HCT116 (cell line): ENCODE measurements around the gene ARSG. TPM values are rescaled to one million over a fixed set of nuclear protein-coding genes. Genes with fewer than 3 reads are reported as not detected.
A peak's percentile ranks its signal among the peaks of the same experiment; 100 is the strongest.

Experiments
- ATAC-seq: fragments of 200-7000 bp; cut with Tn5 transposase; 2 replicates; pipeline ENCODE4 v1.9.1; 2020; ENCODE audit warnings: mild to moderate bottlenecking, moderate library complexity
- BruUV-seq: library from RNA; stranded (reverse); fragments of 400-500 nt; replicated peaks from 2 replicates; lab custom pipeline; 2021; lab: Mats Ljungman, UMichigan
- CTCF ChIA-PET: fragments of 300-600 bp; sonication (Branson Sonifier 250); formaldehyde crosslinking; loops from one replicate; lab custom pipeline; 2021; ENCODE audit warnings: antibody characterized with exemption; lab: Charles Lee
- POLR2A ChIA-PET: fragments of 300-600, 350-600 bp; sonication (Branson Sonifier 250); formaldehyde crosslinking; loops from one replicate; lab custom pipeline; 2021; ENCODE audit warnings: antibody characterized with exemption; lab: Charles Lee
- RAD21 ChIA-PET, 2 experiments: fragments of 300-600 bp; sonication (Branson Sonifier 250); formaldehyde crosslinking; loops; one replicate each; lab custom pipeline; 2023; ENCODE audit warnings: low total read pairs in 2 of 2; ENCODE audit not compliant: uncharacterized antibody in 2 of 2, unreplicated experiment in 2 of 2, low non-redundant PET in 1 of 2; lab: Charles Lee
- DNase-seq: peaks from one replicate; pipeline ENCODE4 v3.0.0-alpha.2; 2010; ENCODE audit warnings: low read depth, low spot score
- H2AFZ ChIP-seq: fragments of 200-600 bp; shearing (Covaris generic), sonication (generic); 2 replicates; pipeline ENCODE4 v1.6.1; 2017; ENCODE audit warnings: low read depth, mixed run types, mixed read lengths, antibody characterized with exemption, low read length; ENCODE audit not compliant: poor library complexity, severe bottlenecking
- H3K27ac ChIP-seq: 2 replicates; pipeline ENCODE4 v1.5.1; 2012; ENCODE audit warnings: low read depth, low read length
- H3K27me3 ChIP-seq: fragments of 200-600 bp; sonication (generic); 2 replicates; pipeline ENCODE4 v1.6.1; 2016; ENCODE audit warnings: mixed run types, low read length, mixed read lengths; ENCODE audit not compliant: insufficient read depth
- H3K36me3 ChIP-seq, 2 experiments: fragments of 200-500 bp in 1 of 2; fragments of 200-600 bp in 1 of 2; sonication (Bioruptor generic) in 1 of 2; sonication (generic) in 1 of 2; 2 replicates each; pipeline versions ENCODE4 v1.5.1 to v1.6.1; 2014 to 2016; ENCODE audit warnings: low read length in 2 of 2, inconsistent platforms in 1 of 2, mixed read lengths in 1 of 2, mixed run types in 1 of 2; ENCODE audit not compliant: insufficient read depth in 2 of 2, control insufficient read depth in 1 of 2
- H3K4me1 ChIP-seq, 2 experiments: fragments of 200-600 bp in 1 of 2; sonication (generic) in 1 of 2; 2 replicates each; pipeline versions ENCODE4 v1.5.1 to v1.6.1; 2012 to 2017; ENCODE audit warnings: low read length in 2 of 2, inconsistent platforms in 1 of 2, mild to moderate bottlenecking in 1 of 2, mixed read lengths in 1 of 2, mixed run types in 1 of 2, moderate library complexity in 1 of 2; ENCODE audit not compliant: insufficient read depth in 2 of 2, control insufficient read depth in 1 of 2
- H3K4me2 ChIP-seq: fragments of 200-600 bp; sonication (generic); 2 replicates; pipeline ENCODE4 v1.6.1; 2017; ENCODE audit warnings: mixed run types, low read length, mixed read lengths
- H3K4me3 ChIP-seq, 2 experiments: fragments of 200-600 bp in 1 of 2; sonication (generic) in 1 of 2; replicated peaks in 1 of 2; 2 replicates each; pipeline ENCODE4 v1.5.1; 2011 to 2016; ENCODE audit warnings: low read length in 2 of 2, control low read depth in 1 of 2, low read depth in 1 of 2, mild to moderate bottlenecking in 1 of 2, mixed read lengths in 1 of 2, mixed run types in 1 of 2
- H3K79me2 ChIP-seq: fragments of 200-600 bp; sonication (generic); 2 replicates; pipeline ENCODE4 v1.6.1; 2017; ENCODE audit warnings: mild to moderate bottlenecking, mixed run types, low read length, moderate library complexity, mixed read lengths; ENCODE audit not compliant: insufficient read depth
- H3K9ac ChIP-seq: fragments of 200-600 bp; sonication (generic); 2 replicates; pipeline ENCODE4 v1.6.1; 2016; ENCODE audit warnings: low read length, mixed read lengths
- H3K9me2 ChIP-seq: fragments of 200-600 bp; sonication (generic), shearing (Covaris generic); 2 replicates; pipeline ENCODE4 v1.6.1; 2017; ENCODE audit warnings: mixed run types, mild to moderate bottlenecking, moderate library complexity; ENCODE audit not compliant: insufficient read depth
- H3K9me3 ChIP-seq, 2 experiments: fragments of 200-500 bp in 1 of 2; fragments of 200-600 bp in 1 of 2; sonication (Bioruptor generic) in 1 of 2; sonication (generic) in 1 of 2; 2 replicates each; pipeline ENCODE4 v1.6.1; 2014 to 2017; ENCODE audit warnings: low read length in 2 of 2, mixed read lengths in 2 of 2, inconsistent platforms in 1 of 2, low read depth in 1 of 2, mild to moderate bottlenecking in 1 of 2, mixed run types in 1 of 2, moderate library complexity in 1 of 2; ENCODE audit not compliant: control insufficient read depth in 1 of 2, insufficient read depth in 1 of 2
- H4K20me1 ChIP-seq: fragments of 200-600 bp; sonication (generic), shearing (Covaris generic); 2 replicates; pipeline ENCODE4 v1.6.1; 2017; ENCODE audit warnings: mixed run types, mild to moderate bottlenecking, moderate library complexity; ENCODE audit not compliant: insufficient read depth
- CBX3 ChIP-seq: IDR thresholded peaks from 2 replicates; pipeline ENCODE4 v1.6.1; 2012; ENCODE audit warnings: low read depth
- CEBPB ChIP-seq: IDR thresholded peaks from 2 replicates; pipeline ENCODE4 v1.6.1; 2012; ENCODE audit warnings: low read depth
- EGR1 ChIP-seq: IDR thresholded peaks from 2 replicates; pipeline ENCODE4 v1.6.1; 2012; ENCODE audit warnings: low read depth
- ELF1 ChIP-seq: IDR thresholded peaks from 2 replicates; pipeline ENCODE4 v1.6.1; 2012; ENCODE audit warnings: low read depth, borderline replicate concordance
- EZH2 ChIP-seq: fragments of 200-600 bp; sonication (generic); IDR thresholded peaks from 2 replicates; pipeline ENCODE4 v1.6.1; 2017; ENCODE audit warnings: antibody characterized with exemption, mixed run types
- FOSL1 ChIP-seq: IDR thresholded peaks from 2 replicates; pipeline ENCODE4 v1.6.1; 2012; ENCODE audit warnings: low read depth
- JUND ChIP-seq: IDR thresholded peaks from 2 replicates; pipeline ENCODE4 v1.6.1; 2012
- MAX ChIP-seq: IDR thresholded peaks from 2 replicates; pipeline ENCODE4 v1.6.1; 2012
- POLR2A ChIP-seq: IDR thresholded peaks from 2 replicates; pipeline ENCODE4 v1.7.0; 2011; ENCODE audit warnings: borderline replicate concordance; ENCODE audit not compliant: insufficient read depth, insufficient read length; ENCODE audit errors: extremely low read depth
- POLR2AphosphoS5 ChIP-seq: IDR thresholded peaks from 2 replicates; pipeline ENCODE4 v1.6.1; 2011; ENCODE audit warnings: mild to moderate bottlenecking, low read depth, low read length, moderate library complexity
- RAD21 ChIP-seq: IDR thresholded peaks from 2 replicates; pipeline ENCODE4 v1.6.1; 2012; ENCODE audit warnings: low read depth, mild to moderate bottlenecking
- REST ChIP-seq: IDR thresholded peaks from 2 replicates; pipeline ENCODE4 v1.6.1; 2012; ENCODE audit warnings: low read depth
- SIN3A ChIP-seq: IDR thresholded peaks from 2 replicates; pipeline ENCODE4 v1.6.1; 2012; ENCODE audit warnings: low read depth
- SP1 ChIP-seq: IDR thresholded peaks from 2 replicates; pipeline ENCODE4 v1.6.1; 2012; ENCODE audit warnings: low read depth
- SRF ChIP-seq: IDR thresholded peaks from 2 replicates; pipeline ENCODE4 v1.6.1; 2012; ENCODE audit warnings: low read depth
- TCF7L2 ChIP-seq: IDR thresholded peaks from 2 replicates; pipeline ENCODE4 v1.7.0; 2011; ENCODE audit warnings: borderline replicate concordance, inconsistent platforms; ENCODE audit not compliant: insufficient read depth, insufficient read length; ENCODE audit errors: extremely low read depth
- YY1 ChIP-seq: IDR thresholded peaks from 2 replicates; pipeline ENCODE4 v1.6.1; 2011; ENCODE audit warnings: low read length, low read depth, moderate library complexity, mild to moderate bottlenecking; ENCODE audit not compliant: insufficient replicate concordance; ENCODE audit errors: extremely low read depth
- ZFX ChIP-seq: fragments of 450-650 bp; IDR thresholded peaks from 2 replicates; pipeline ENCODE4 v1.6.1; 2017
- ZNF274 ChIP-seq: fragments of 200-500 bp; sonication (Bioruptor generic); IDR thresholded peaks from 2 replicates; pipeline ENCODE4 v1.6.1; 2014; ENCODE audit warnings: mild to moderate bottlenecking, low read depth, low read length, inconsistent platforms
- intact Hi-C: fragments of 100-400 bp; cut with micrococcal nuclease; formaldehyde crosslinking; loops from 2 replicates; pipeline ENCODE4 v1.10.0; 2022
- total RNA-seq: library from RNA; stranded (reverse); gene quantifications from one replicate; pipeline ENCODE4 v1.2.1, GENCODE V29; 2021; ENCODE audit not compliant: unreplicated experiment

The ARSG gene
- total RNA-seq, 1 experiment from 2014 or later, result 17.1 TPM

GRCh38 chr17:68248891-68249290 is 42.4 kb upstream of the ARSG start:
- TF ChIP-seq SRF (no peak), CBX3 (no peak), SP1 (no peak), CEBPB (no peak), TCF7L2 (no peak), SIN3A (no peak), EZH2 (no peak), FOSL1 (no peak), RAD21 (no peak), JUND (no peak), YY1 (no peak), EGR1 (no peak), POLR2AphosphoS5 (no peak), POLR2A (no peak), ZNF274 (no peak), MAX (no peak), REST (no peak), ZFX (no peak), ELF1 (no peak)
- TF ChIP-seq, all 23 proteins: peak for 0
- Histone ChIP-seq H3K4me3 (peak overlapping the region; percentile 62 to 67), H3K9me2 (no peaks in the 10 kb centered on the region), H3K4me1 (peaks cover 14 to 29% of the 10 kb centered on the region in 2 experiments; a peak in 3 of 4 replicates), H2AFZ (no peak overlapping the region), H3K27me3 (no peaks in the 10 kb centered on the region), H3K79me2 (peaks cover 12% of the 10 kb centered on the region), H4K20me1 (no peaks in the 10 kb centered on the region), H3K4me2 (peak overlapping the region; percentile 79), H3K27ac (peak overlapping the region; percentile 91), H3K9ac (peak overlapping the region; percentile 90), H3K9me3 (no peaks in the 10 kb centered on the region), H3K36me3 (peaks cover 0 to 14% of the 10 kb centered on the region in 2 experiments; a peak in 3 of 4 replicates)
- intact Hi-C loops, result loop anchor here (5.0 kb wide), 1 partner anchor 188 kb away; no protein-coding TSS in a partner anchor
- BruUV-seq, result no TSS peak
- DNase-seq (no peak), ATAC-seq (no peak)
- POLR2A ChIA-PET, result interaction anchor here (1.0 to 1.8 kb wide), 3 partner anchors 8 to 48 kb away, joined by 3 to 4 read pairs (median 3); no protein-coding TSS in a partner anchor
- RAD21 ChIA-PET, result no interaction called here
- CTCF ChIA-PET, result interaction anchor here (0.8 to 2.9 kb wide), 5 partner anchors 16 to 188 kb away, joined by 3 to 9 read pairs (median 5); no protein-coding TSS in a partner anchor
